GM18858 (cell line): ENCODE results near the gene MBP.

Experiments used
- ATAC-seq: cut with Tn5 transposase; IDR thresholded peaks from one replicate; pipeline ENCODE4 v1.9.1; 2021; ENCODE audit not compliant: unreplicated experiment

MBP gene

GRCh38 chr18:77053616-77054287, 78.8 kb downstream of the MBP start:
- ATAC-seq, result no peak

DNA sequence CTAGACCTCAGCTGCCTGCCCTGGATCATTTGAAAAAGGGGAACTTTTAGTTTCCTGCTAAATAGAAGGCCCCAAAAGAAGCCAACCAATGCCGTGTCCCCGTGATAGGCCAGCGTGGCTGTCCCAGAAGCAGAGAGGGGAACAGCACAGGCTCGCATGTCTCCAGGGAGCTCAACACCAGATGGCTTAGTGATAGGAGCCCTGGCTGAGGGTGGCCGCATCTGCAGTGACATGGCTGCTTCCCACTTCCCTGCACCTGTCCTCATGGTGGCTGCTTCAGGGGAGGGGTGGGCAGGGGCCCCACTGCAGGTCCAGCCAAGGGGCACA, 79.6 kb downstream of the MBP start:
- ATAC-seq, result no peak

DNA sequence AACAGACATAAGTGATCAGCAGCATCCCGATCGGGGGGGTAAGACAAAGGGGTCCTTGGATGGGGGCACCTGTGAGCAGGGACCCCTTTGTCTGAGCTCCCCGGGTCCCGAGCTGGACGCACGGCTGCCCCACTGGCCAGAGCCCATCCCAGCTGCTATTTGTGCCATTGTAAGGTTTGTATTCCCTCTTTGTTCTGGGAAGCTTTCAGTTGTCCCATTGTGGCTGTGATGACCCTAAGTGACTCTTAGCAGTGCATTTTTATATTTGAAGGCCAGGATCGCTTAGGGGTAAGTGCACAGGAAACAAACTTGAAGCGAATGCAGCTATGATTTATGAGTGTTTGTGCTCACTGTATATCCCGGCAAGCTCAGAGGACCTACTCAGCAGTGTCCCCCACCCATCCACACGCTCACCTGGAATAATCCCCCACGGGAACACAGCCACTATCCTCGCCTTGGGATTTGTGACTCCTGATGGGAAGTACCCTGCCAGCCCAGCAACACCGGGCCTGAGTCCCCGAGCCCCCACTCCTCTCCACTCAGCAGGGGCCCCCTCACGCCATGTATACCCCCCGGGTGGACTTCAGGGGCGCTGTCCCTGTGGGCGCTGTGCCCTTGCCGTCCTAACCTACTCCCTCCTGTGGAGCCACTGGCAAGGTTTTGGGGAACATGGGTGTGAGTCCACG, 80.1 kb downstream of the MBP start:
- no peak for ATAC-seq

GRCh38 chr18:77051581-77052296, 80.8 kb downstream of the MBP start:
- no peak for ATAC-seq

GRCh38 chr18:77049938-77050337, 82.6 kb downstream of the MBP start:
- no peak for ATAC-seq

GRCh38 chr18:77047803-77048419, 84.7 kb downstream of the MBP start:
- ATAC-seq, result no peak

GRCh38 chr18:77046994-77047393, 85.6 kb downstream of the MBP start:
- ATAC-seq, result no peak

DNA sequence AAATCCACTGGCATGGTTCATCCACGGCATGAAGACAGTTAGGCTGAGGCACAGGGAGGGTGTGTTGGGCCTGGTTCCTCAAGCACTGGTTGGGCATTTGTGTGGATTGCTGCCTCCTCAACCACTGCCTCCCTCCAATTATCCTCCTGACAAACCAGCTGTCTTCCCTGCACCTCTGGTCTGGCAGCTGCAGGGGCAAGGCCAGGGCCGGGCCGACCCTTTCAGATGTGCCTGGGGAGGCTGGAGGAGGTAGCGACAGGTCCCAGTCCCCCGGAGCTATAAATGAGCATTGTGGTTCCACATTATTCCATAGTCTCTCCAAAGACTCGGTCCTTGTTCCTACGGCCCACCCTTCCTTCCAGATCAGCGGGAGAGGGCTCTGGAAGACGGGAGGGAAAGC, 86.2 kb downstream of the MBP start:
- ATAC-seq, result no peak

GRCh38 chr18:77045677-77046076, 86.9 kb downstream of the MBP start:
- ATAC-seq, result no peak

DNA sequence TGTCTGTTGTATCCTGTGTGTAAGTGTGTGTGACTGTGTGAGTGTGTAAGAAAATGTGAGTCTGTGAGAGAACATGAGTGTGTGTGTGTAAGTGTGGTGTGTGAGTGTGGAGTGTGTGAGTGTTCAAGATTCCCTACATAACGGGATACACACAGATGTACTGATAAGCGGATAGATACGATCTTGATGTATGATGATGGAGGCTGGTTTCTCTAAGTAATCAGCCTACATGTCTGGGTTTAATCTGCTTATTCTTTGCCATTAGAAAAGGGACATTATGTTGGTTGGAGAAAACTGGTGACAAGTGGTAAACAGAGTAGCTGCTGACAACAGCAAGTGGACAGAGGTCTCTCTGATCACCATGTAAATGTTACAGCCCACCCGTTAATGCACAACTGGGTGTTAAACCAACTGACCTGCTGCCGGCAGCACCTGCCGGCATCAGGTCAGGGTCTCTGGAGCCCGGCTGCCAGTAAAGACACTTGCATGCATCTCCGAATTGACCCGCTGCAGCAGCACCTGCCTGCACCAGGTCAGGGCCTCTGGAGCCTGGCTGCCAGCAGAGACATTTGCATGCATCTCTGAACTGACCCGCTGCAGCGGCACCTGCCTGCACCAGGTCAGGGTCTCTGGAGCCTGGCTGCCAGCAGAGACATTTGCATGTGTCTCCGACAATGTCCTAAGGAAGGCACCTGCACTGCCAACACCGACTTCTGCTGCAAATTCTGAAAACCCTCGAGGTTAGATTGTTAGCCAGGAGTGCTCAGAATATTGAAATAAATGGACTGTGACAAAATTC, 87.5 kb downstream of the MBP start:
- ATAC-seq, result no peak

- no peak for ATAC-seq
These were observed 88.9 kb downstream of the MBP start for GRCh38 chr18:77043541-77044280.

- no peak for ATAC-seq
These were observed 90.0 kb downstream of the MBP start for GRCh38 chr18:77042583-77042982.

DNA sequence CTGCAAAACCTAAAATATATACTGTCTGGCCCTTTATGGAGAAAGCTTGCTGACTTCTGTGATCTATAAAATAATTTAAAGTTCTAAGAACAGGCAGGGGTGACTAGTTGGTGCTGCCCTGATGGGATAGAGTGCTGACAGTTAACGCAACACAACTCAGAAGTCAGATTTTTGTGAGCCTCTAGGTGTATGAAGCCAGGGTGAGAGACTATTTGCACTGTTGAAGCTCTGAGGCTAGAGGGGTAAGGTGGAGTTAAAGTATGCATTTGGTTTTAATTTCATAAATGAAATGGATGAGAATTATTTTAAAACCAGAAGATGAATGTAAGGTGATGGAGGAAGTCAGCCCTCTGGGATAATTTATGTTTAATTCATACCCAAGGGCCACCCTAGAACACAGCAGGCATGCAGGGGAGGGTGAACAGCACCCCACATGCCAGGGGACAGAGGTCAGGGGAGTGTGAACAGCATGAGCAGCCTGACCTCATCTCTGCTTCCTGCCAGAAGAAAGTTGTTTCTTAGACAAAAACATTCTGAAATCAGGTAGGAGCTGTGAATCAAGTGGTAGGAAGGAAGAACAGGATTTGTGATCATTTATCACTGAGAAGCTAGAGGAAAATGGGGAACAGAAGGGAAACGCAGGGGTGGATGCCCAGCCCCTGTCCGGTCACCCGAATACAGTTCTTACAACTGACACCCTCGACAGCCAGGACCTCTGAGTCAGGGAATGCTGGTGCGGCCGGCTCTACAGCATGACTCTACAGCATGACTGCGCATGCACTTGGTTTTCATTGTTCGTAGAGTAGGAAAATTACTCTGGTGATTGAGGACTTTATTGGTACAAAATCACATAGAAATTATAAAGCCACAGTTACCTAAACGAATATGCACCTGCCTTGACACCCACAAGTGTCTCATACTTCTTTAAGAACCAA, 93.1 kb downstream of the MBP start:
- ATAC-seq, result no peak

DNA sequence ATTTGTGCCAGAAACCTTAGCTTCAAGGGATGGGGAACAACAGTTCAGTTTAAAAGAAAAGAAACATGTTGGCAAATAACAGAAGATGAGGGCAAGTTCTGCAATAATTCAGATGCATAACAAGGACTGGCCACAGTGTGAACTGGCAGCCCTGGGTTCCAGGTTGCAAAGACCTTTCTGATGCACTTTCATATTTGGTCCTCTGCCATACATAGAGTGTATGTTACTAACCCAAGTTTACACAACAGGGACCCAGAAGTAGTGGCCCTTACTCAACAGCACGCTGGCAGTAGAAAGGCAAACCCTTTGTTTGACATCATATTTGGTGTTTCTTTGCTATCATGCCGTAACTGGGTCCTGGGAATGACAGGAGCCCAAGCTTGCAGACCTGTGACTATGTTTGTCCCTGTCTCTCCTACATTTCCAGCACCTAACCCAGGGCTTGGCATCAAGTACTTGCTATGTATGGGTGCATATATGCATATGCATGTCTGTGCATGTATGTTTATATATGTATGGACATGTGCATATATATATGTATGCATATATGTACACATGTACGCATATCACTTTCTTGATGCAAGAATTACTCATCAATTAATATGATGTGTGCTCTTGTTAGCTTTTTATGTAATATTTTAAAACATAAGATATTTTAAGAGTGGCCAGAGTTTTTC, 94.3 kb downstream of the MBP start:
- no peak for ATAC-seq

DNA sequence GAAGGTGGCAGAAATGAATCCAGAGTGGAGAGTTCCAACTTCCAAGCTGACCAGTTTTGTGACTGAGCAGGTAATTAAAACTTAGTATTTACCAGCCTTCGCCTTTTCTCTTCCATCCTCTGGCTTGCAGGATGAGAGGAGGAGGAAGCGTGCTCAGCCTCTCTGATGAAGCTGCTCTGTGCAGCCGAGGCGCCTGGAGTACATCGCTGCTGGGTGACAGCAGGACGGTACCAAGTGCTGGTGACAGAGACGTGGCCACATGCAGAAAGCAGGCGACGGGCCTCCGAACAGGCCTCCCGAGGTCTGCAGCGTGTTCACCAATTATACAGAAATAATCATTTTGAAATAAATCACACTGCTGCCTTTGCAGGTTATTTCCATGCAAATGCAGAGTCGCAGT, 95.0 kb downstream of the MBP start:
- no peak for ATAC-seq

DNA sequence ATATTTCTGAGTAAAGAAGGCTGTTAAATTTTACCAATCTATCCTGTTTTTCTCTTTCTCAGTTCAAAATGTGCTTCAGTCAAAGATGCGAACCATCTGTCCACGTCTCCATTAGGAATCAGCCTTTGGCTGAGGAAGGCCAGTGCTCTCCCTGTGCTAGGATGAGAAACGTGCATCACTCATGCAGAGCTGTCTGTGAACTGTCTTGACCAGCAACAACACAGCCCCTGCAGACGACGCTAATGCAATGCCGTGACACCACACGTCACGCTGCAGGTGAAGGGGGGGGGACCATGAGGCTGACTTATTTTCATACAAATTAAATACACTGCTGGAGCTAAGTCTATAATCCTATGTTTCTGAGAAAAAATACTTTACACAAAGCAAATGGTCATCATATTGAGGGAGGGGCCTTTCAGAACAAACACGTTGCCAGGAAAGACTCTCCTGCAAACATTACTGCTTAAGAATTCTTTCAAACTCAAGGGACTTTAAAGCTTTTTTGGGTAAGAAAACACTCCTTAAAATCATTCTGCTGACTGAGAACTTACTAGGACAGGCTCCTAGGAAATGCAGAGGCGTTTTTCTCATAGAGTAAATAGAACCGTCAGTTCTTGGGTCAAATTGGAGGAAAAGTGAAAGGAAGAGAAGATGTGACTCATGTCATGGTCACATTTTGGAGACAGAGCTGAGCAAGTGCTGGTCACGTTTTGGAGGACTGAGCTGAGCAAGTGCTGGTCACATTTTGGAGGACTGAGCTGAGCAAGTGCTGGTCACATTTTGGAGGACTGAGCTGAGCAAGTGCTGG, 97.0 kb downstream of the MBP start:
- ATAC-seq, result no peak

DNA sequence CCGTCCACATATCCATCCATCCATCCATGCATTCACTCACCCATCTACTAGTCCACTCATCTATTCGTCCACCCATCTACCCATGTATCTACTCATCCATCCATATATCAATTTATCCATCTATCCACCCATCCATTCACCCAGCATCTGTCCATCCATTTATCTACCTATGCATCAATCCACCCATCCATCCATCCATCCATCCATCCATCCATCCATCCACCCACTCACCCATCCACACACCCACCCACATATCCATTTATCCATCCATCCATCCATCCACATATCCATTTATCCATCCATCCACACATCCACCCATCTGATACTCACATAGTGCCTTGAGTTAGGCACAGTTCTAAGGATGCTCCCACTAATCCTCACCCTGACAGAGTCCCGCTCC, 99.0 kb downstream of the MBP start:
- ATAC-seq, result no peak

DNA sequence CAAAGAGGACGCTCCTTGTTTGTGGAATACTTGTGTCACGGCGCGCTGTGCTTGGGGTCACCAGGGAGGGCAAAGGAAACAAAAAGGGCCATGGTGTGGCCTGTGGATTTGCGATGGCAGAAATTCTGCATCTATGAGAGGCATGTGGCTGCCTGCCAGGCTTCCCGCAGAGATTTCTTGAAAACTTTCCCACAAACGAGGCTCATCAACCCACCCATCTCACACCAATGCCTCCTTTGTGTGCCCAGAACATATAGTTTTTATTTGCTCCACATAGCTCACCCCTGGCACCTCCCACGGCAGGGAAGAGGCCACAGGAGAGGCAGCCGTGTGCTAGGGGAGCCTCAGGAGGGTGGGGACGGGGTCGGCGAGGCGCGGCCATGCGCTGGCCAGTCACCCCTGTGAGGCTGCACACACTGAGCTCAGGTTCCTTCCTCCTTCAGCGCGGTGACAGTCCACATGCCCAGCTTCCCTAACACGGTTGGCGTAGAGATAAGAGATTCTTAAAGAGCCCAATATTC, 100.3 kb downstream of the MBP start:
- ATAC-seq, result no peak
